SK-N-MC (cell line): ENCODE measurements around the gene ERCC3.

Experiments used
- EZH2 ChIP-seq: fragments of 200-600 bp; sonication (generic); IDR thresholded peaks from one replicate; pipeline ENCODE4 v1.6.1; 2017; ENCODE audit warnings: antibody characterized with exemption
- FOXP2 ChIP-seq: optimal IDR thresholded peaks from 2 replicates; pipeline ENCODE3; 2011; ENCODE audit warnings: mild to moderate bottlenecking, moderate library complexity; ENCODE audit not compliant: insufficient read depth; ENCODE audit errors: extremely low read length, control extremely low read depth
- POLR2AphosphoS5 ChIP-seq: IDR thresholded peaks from 2 replicates; pipeline ENCODE4 v1.6.1; 2012; ENCODE audit warnings: mild to moderate bottlenecking, low read depth, low read length, borderline replicate concordance

DNA sequence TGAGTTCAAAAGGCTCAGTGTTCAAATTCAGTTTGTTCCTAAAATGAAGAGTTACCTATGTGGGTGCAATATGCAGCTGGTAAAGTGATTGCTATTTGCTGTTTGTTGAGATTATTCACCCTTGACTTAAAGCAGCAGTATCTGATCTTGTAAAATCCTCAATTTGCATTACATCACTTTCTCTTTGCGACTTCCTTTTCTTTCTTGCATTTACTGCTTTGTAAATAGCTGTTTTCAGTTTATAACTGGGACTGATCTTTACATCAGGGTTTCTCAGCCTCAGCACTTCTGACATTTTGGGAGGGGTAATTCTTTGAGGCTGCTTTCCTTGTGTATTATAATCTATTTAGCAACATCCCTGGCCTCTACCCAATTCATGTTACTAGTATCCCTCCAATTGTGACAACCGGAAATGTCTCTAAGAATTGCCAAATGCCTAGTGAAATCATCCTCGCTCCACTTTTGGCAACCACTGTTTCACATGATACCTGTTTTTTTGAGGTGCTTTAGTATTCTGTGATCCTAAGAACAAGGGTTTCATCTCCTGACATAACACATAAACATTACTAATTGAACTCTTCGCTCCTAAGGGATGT is 12.1 kb upstream of the ERCC3 start:
- no peak for TF ChIP-seq POLR2AphosphoS5
- no peak for TF ChIP-seq EZH2
- TF ChIP-seq FOXP2: no peak
